NCI-H2029 treated with DMSO at 0.1 percent for 48 hours (cell line): Measurements from ENCODE around the gene PRKAG2.
"Not testable (repeated sequence)": the region's sequence is repeated elsewhere in the genome, so short reads cannot be mapped to it uniquely, and the experiment has no call there.

ENCODE experiments used
- DNase-seq: peaks from one replicate; lab custom pipeline; 2025; lab: John Stamatoyannopoulos, UW

The PRKAG2 gene

GRCh38 chr7:151551820-151552219, 325.1 kb downstream of the PRKAG2 start:
- DNase-seq = peak; percentile 88

DNA sequence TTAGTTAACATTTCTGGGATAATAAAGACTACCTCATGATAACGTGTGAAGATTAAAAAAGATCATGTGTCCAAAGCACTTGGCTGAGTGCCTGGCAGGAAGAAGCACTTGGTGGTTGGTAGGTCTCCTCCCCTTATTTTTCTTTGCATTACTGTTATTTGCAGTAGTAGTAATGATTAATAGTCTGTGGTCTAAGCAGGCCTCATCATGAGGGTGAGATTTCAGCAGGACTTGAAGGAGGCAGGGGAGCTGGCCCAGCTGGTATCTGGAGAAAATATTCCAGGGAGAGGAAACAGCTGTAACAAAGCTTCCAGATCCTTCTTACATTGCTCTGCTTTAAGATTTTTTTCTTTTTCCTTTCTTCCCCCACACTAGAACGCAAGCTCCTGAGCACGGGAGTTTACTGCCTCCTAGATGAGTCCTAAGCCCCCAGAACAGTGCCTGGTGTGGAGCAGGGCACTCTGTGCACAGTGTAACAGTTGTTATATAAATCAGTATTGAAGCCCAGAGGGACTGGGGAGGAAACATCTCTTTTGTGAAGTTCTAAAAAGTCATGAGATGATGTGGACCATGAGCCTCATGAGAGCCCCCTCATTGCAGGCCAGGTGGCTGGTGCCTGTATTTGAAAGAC, 326.1 kb downstream of the PRKAG2 start:
- DNase-seq = peak; percentile 91

DNA sequence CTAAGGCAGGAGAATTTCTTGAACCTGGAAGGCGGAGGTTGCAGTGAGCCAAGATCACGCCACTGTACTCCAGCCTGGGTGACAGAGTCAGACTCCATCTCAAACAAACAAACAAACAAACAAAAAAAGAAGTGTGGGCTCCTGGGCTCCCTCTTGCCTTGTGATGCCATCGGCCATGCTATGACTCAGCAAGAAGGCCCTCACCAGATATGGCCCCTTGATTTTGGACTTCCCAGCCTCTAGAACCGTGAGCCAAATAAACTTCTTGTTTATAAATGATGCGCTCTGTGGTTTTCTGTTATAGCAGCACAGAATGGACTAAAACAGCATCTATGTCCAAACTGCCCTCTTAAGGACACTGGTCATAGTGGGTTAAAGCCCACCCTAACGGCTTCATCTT, 327.3 kb downstream of the PRKAG2 start:
- DNase-seq = no peak

GRCh38 chr7:151549083-151549482, 327.8 kb downstream of the PRKAG2 start:
- no peak for DNase-seq

- DNase-seq = no peak
These were observed 332.7 kb downstream of the PRKAG2 start for GRCh38 chr7:151544183-151544582.

DNA sequence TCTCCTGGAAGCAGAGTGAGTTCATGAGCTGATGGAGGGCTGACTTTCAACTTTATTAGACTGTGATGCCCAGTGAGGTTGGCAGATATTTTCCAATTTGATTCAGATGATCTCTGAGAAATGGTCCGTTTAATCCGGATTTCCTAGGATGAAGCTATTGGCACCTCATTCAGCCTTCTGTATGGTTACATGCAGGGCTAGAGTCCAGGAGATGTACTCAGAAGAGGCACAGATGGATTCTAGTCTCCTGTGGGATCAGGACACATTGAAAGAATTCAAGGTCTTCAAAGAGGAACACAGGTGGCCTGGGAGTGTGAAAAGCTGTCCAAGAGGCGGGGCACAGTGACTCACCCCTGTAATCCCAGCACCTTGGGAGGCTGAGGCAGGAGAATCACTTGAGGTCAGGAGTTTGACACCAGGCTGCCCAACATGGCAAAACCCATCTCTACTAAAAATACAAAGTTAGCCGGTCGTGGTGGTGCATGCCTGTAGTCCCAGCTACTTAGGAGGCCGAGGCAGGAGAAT, 334.2 kb downstream of the PRKAG2 start:
- DNase-seq = no peak

- DNase-seq = no peak
These were observed 335.0 kb downstream of the PRKAG2 start for GRCh38 chr7:151541709-151542499.

DNA sequence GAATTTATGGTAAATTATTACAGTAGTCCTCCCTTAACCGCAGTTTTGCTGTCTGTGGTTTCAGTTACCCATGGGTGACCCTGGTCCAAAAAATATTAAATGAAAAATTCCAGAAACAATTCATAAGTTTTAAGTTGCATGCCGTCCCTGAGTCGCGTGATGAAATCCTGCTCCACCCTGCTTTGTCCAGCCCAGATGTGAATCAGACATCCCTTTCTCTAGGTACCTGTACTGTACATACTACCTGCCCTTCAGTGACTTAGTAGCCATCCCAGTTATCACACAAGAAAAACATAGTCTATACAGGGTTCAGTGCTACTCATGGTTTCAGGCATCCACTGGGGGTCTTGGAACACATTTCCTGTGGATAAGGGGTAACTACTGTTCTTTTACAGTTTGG, 336.8 kb downstream of the PRKAG2 start:
- no peak for DNase-seq

DNA sequence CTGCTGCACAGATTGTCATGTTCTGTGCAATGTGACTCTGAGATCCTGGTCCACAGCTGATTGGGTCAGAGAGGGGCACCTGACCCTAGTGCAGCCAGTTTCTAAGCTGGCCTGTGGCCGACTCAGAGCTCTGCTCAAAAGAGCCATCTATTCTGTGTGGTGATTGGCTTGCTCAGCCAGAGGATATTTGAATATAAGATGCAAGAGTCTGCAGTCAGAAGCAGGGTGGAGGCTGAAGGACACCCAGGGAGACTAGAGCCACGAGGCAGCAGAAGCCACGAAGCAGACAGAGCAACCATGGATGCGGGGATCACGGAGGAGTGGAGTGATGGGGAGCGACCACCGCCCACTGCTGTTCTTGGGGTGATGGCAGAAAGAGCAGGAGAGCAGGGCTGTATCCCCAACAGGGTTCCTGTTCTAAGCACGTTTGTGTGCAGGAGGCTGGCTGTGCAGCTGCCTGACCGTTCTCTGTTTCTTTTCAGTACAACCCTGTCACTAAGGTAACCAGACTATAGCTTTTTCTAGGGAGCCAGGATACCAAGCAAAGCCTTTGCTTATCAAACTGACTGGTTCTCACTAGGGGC, 337.7 kb downstream of the PRKAG2 start:
- DNase-seq = no peak

DNA sequence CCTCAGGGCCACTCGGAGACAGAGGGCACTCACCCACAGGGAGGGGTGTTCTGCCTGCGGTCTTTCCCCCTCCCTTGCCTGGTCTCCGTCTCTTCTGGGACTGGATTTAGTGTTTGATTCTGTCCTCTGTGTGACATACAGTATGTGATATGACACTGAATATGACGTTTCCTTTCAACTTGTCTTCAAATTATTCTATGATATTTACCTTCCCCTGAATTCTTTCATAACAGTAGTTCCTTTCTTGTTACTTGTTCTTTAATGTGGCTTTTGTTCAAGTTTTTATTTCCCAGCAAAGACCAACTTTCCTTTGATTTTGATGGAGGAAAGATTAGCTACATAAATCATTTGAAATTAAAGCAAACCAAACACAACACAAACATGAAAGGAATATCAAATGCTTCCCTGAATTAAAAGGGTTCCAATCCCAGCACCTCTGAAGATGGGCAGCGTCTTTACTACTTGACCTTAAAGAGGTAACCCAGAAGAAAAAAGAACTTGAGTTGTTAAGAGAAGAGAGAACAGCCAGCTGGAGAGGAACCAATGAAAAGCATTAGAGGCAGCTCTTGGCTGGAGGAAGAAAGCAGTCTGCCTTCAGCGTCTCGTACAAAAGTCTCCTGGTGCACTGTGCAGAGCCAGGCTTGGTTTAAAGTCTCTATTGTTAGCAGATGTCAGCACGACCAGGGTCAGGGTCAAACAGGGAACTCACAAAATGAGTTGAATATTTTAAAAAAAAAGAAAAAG, 338.9 kb downstream of the PRKAG2 start:
- no peak for DNase-seq

- DNase-seq = not testable (repeated sequence)
These were observed 340.7 kb downstream of the PRKAG2 start for GRCh38 chr7:151536178-151536577.

DNA sequence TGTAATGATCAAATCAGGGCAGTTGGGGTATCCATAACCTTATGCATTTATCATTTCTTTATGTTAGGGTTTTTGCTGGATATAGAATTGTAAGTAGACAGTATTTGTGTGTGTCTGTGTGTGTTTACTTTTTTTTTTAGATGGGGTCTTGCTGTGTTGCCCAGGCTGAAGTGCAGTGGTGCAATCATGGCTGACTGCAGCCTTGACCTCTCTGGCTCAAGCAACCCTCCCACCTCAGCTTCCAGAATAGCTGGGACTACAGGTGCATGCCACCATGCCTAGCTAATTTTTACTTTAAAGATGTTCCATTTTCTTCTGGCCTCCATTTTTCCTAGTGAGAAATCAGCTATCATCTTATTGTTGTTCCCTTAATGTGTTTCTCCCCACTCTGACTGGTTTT, 347.1 kb downstream of the PRKAG2 start:
- no peak for DNase-seq

DNA sequence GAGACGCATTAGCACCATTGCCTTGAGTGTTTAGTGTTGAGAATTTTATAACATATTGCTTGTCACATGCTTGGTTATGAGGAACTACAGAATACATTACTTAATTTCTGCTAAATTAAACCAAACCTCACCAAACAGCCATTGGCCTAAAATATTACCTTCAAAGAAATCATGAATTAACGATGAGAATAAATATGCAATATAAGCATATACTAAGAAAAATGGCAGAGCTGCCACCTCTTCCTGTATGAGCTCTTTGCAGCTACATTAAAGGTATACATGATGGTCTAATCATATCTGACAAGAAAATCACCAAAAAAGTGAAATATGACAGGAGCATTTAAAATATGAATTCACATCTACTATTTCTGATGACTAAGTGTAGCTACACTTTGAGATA, 352.1 kb downstream of the PRKAG2 start:
- DNase-seq = no peak

- DNase-seq = no peak
These were observed 352.6 kb downstream of the PRKAG2 start for GRCh38 chr7:151524331-151524730.

DNA sequence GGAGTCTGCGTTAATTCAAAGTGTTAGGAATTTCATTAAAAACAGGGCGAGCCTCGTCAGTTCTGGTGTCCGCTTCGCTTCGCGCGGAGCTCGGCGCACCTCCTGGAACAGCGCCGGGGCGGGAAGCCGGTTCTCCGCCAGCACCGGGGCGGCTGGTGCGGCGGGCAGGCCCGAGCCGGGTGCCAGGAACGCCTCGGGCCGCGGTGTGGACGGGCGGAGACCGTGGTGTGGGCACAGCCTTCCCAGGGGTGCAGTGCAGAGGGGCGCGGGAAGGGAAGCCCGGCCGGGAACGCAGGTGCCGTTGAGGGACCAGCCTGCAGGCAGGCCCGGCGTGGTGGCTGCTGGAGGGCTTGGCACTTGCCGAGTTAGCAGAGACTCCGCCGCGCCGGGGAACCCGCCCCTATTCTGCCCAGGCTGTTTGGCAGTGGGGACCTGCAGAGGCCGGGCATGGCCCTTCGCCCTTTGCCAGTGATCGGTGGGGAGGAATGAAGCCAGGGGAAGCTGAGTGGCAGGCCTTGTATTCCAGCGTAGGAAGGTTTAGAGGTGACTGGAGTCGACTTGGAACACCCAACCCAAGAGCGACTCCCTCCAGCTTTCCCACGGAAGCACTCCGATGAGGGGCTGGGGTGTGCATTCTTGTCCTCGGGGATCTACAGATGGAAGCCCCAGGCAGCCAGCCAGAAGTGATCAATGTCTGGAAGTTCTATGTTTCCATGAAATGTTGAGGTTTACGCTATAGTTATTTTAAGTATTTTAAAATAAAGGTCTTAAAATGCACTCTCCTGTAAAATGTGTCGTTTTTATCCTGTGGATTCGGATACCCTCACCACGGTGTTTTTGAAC, 356.3 kb downstream of the PRKAG2 start:
- no peak for DNase-seq

DNA sequence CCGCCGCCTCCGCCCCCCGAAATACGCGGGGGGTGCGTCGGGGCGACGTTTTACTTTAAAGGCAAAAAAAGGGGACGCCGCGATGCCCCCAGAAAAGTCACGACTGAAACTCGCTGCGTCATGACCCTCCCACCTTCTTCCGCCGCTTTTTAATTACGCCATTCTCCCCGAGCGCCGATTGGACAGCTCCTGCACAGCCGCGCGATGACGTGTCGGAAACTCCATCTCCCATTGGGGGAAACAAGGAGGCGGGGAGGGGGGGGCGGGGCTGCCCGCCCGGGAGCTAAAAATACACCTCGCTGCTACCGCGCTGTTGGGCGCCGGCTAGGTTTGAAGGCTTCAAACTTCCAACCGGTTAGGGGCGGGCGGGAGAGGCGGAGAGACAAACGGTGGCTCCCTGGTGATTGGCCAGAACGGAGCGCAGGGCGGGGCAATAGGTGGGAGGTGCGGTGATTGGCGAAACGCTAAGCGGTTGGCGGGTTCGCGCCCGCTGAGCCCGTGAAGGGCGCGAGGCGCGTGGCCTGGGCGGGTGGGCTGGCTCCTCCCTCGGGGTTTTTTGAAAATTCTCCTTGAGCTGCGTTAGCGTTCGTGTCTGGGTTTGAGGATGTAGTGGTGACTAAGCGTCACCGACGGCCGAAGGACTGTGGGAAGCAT, 357.0 kb downstream of the PRKAG2 start, which contains the start of gene RHEB:
TSS of gene RHEB (minus strand) at position 131 of the 654 bp plus-strand sequence. CDS start 384 bp downstream, outside the sequence.
- DNase-seq = peak; percentile 96

- not testable (repeated sequence) for DNase-seq
These were observed 357.8 kb downstream of the PRKAG2 start for GRCh38 chr7:151518947-151519764.

- no peak for DNase-seq
These were observed 358.6 kb downstream of the PRKAG2 start for GRCh38 chr7:151518105-151518946.

GRCh38 chr7:151517601-151518104, 359.3 kb downstream of the PRKAG2 start:
- DNase-seq = no peak
